Sigmoid colon (tissue), 7 donors: ENCODE results near the gene PRM1. TPM values are rescaled to one million over a fixed set of nuclear protein-coding genes. Genes with fewer than 3 reads are reported as not detected.

Source experiments
- DNase-seq: peaks from one replicate; pipeline ENCODE4 v3.0.0-alpha.2; 2019
- H3K27ac ChIP-seq, 4 donors: fragments of 200-600 bp; sonication (generic); one replicate each; pipeline ENCODE4 v1.5.1; 2016 to 2019; ENCODE audit warnings: mild to moderate bottlenecking in 1 of 4
- H3K27me3 ChIP-seq, 3 donors: fragments of 200-600 bp; sonication (generic); one replicate each; pipeline ENCODE4 v1.5.1; 2019; ENCODE audit warnings: mild to moderate bottlenecking in 1 of 3
- H3K36me3 ChIP-seq, 4 donors: fragments of 200-600 bp; sonication (generic); one replicate each; pipeline ENCODE4 v1.5.1; 2016 to 2019
- H3K4me1 ChIP-seq, 4 donors: fragments of 200-600 bp; sonication (generic); one replicate each; pipeline ENCODE4 v1.5.1; 2017 to 2019
- H3K4me3 ChIP-seq, 4 donors: fragments of 200-600 bp; sonication (generic); one replicate each; pipeline ENCODE4 v1.5.1; 2017 to 2019; ENCODE audit warnings: mild to moderate bottlenecking in 2 of 4, moderate library complexity in 1 of 4
- H3K9me3 ChIP-seq, 4 donors: fragments of 200-600 bp in 3 of 4; sonication (generic) in 3 of 4; one replicate each; pipeline versions ENCODE4 v1.5.1 to v1.6.1; 2013 to 2019
- CTCF ChIP-seq, 4 experiments: fragments of 450-650 bp in 3 of 4; fragments of 200-600 bp in 1 of 4; IDR thresholded peaks; one replicate each; pipeline ENCODE4 v1.5.1; 2016 to 2019; ENCODE audit warnings: antibody characterized with exemption in 4 of 4, mild to moderate bottlenecking in 3 of 4, moderate library complexity in 2 of 4
- EP300 ChIP-seq, 4 donors: sonication (generic); formaldehyde crosslinking; IDR thresholded peaks; one replicate each; pipeline ENCODE4 v1.6.1; 2017; ENCODE audit warnings: antibody characterized with exemption in 4 of 4
- POLR2A ChIP-seq, 2 donors: fragments of 450-650 bp; IDR thresholded peaks; one replicate each; pipeline ENCODE4 v1.6.1; 2016; ENCODE audit warnings: antibody characterized with exemption in 2 of 2, mild to moderate bottlenecking in 2 of 2, moderate library complexity in 2 of 2
- POLR2AphosphoS5 ChIP-seq, 4 donors: sonication (generic); formaldehyde crosslinking; IDR thresholded peaks; one replicate each; pipeline ENCODE4 v1.6.1; 2017; ENCODE audit warnings: antibody characterized with exemption in 4 of 4
- WGBS, 2 donors: extraction: QIAGEN DNeasy Blood & Tissue Kit; methylation state at CpG; one replicate each; pipeline ENCODE4 v1.1.7; 2013; 5-methylcytosine and 5-hydroxymethylcytosine counted together
- intact Hi-C: fragments of 100-400 bp; cut with DNase I; formaldehyde crosslinking; loops from one replicate; pipeline ENCODE4 v1.15.1; 2023
- polyA plus RNA-seq, 3 donors: library from polyadenylated mRNA; stranded (reverse); fragments of 200-250 nt; gene quantifications; one replicate each; pipeline ENCODE4 v1.2.3, GENCODE V29; 2013
- total RNA-seq, 4 donors: library from RNA; depleted of rRNA; stranded (reverse); fragments of >200 nt; gene quantifications; one replicate each; pipeline ENCODE4 v1.1.0, GENCODE V29; 2016
- donor health status: healthy with polysubstance abuse.
- donor health status: Bipolar disorder and iron deficiency.
- donor health status: healthy.

Gene PRM1
- total and polyA plus RNA-seq, 7 donors = not detected

- DNase-seq = no peak
- Histone ChIP-seq H3K4me1 (peaks cover 0 to 19% (median 18%) of the 10 kb centered on the region in 4 donors), H3K9me3 (no peaks in the 10 kb centered on the region), H3K27me3 (no peaks in the 10 kb centered on the region), H3K27ac (no peak overlapping the region), H3K36me3 (no peaks in the 10 kb centered on the region), H3K4me3 (no peak overlapping the region)
- TF ChIP-seq CTCF (IDR thresholded peaks at IDR 0.05) (no peak), EP300 (IDR thresholded peaks at IDR 0.05) (no peak), POLR2A (IDR thresholded peaks at IDR 0.05) (no peak), POLR2AphosphoS5 (IDR thresholded peaks at IDR 0.05) (no peak)
- intact Hi-C loops = no loop called here
- 78 to 87% methylated on average over 10 of the region's 10 CpGs for WGBS, 2 donors
These were observed 44.4 kb upstream of the PRM1 start for GRCh38 chr16:11325404-11326083.

DNA sequence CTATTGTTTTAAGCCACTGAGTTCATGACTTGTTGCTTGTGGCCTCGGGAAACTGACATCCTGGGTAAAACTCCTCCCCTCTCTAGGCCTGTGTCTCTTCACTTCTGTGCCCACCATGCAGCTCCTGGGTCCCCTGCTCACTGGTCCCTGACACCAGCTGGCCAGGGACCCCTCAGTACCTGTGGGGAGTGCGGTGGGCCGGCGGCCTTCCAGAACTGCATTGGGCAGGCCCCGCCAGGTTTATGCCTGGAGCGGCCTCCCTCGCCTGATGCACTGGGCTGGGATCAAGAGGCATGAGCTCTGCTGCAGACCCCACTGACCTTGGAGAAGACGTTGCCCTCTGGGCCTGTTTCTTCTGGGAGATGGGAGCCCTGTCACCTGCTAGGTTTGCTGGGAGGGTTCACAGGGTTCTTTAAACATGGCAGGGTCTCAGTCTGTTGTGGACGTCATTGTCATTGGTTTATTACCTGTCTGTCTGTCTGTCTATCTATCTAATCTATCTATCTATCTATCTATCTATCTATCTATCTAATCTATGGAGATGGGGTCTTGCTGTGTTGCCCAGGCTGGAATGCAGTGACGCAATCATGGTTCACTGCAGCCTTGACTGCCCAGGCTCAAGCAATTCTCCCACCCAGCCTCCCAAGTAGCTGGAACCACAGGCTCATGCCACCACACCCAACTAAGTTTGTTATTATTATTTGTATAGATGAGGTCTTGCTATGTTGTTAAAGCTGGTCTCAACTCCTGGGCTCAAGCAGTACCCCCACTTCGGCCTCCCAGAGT lies 42.6 kb upstream of the PRM1 start:
- H3K4me1 ChIP-seq = peaks cover 0 to 12% (median 10%) of the 10 kb centered on the region in 4 donors
- H3K36me3 ChIP-seq = no peaks in the 10 kb centered on the region
- intact Hi-C loops = no loop called here
- TF ChIP-seq POLR2AphosphoS5 (IDR thresholded peaks at IDR 0.05) = no peak
- no peak for TF ChIP-seq EP300 (IDR thresholded peaks at IDR 0.05)
- TF ChIP-seq POLR2A (IDR thresholded peaks at IDR 0.05) = no peak
- TF ChIP-seq CTCF (IDR thresholded peaks at IDR 0.05) = no peak
- no peak overlapping the region for H3K4me3 ChIP-seq
- DNase-seq = no peak
- H3K27me3 ChIP-seq = no peaks in the 10 kb centered on the region
- WGBS, 2 donors = 94% methylated on average over 11 of the region's 11 CpGs
- H3K27ac ChIP-seq = no peak overlapping the region
- H3K9me3 ChIP-seq = no peaks in the 10 kb centered on the region

DNA sequence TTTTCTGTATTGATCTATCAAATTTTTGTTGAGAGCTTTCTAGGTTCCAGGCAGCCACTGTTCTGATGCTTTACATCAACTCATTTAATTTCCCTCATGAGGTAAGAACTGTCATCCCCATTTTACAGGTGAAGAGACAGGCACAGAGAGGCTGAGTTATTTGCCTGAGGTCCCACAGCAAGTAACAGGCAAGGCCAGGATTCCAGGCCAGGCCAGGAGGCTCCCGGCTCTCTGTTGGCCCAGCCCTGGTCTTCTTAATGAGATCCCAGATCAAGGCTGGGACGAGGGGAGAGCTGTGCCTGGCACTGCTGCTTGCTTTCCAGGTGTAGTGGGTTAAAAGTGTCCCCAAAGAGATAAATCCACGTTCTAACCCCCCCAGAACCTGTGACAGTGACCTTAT lies 41.7 kb upstream of the PRM1 start:
- DNase-seq = no peak
- Histone ChIP-seq H3K4me1 (peaks cover 0 to 2% (median under 1%) of the 10 kb centered on the region in 4 donors), H3K4me3 (no peak overlapping the region), H3K27me3 (no peaks in the 10 kb centered on the region), H3K36me3 (no peaks in the 10 kb centered on the region), H3K9me3 (no peaks in the 10 kb centered on the region), H3K27ac (no peak overlapping the region)
- WGBS, 2 donors = 82 to 85% methylated on average over 3 of the region's 3 CpGs
- TF ChIP-seq EP300 (IDR thresholded peaks at IDR 0.05) (no peak), POLR2A (IDR thresholded peaks at IDR 0.05) (no peak), CTCF (IDR thresholded peaks at IDR 0.05) (no peak)
- intact Hi-C loops = no loop called here

GRCh38 chr16:11321662-11322061 lies 40.5 kb upstream of the PRM1 start:
- Histone ChIP-seq H3K36me3 (no peaks in the 10 kb centered on the region), H3K4me1 (no peaks in the 10 kb centered on the region), H3K27me3 (no peaks in the 10 kb centered on the region), H3K9me3 (no peaks in the 10 kb centered on the region), H3K4me3 (no peak overlapping the region), H3K27ac (no peak overlapping the region)
- no peak for DNase-seq
- 77 to 93% methylated on average over 5 of the region's 5 CpGs for WGBS, 2 donors
- no peak for TF ChIP-seq EP300 (IDR thresholded peaks at IDR 0.05)
- no peak for TF ChIP-seq POLR2AphosphoS5 (IDR thresholded peaks at IDR 0.05)
- TF ChIP-seq POLR2A (IDR thresholded peaks at IDR 0.05) = no peak
- no peak for TF ChIP-seq CTCF (IDR thresholded peaks at IDR 0.05)
- intact Hi-C loops = no loop called here
